ENCODE results near the gene GPRC5C.

Gene GPRC5C

DNA sequence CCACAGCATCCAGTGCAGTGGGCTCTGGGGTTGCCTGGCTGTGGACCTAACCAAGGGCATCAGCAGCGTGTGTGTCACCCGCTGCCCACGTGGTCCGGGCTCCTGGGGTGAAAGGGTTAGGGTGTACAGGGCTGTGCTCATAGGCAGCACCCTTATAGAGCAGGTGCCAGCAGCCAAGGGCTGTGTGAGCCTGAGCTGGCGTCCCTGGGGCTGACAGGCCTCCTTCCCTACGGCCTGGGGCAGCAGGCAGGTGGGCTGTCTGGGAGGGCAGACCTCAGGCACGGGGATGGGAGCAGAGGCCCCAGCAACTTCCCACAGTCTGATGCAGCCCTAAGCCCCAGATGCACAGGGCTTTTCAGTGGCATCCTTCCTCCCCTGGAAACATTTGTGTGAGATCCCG lies 48.4 kb downstream of the GPRC5C start:
- Histone ChIP-seq H3K9me3 (ENCODE audit: insufficient read depth, low read length) (peaks cover 10% of the 10 kb centered on the region; the same call in 1 of the 2 replicates), H3K4me3 (ENCODE audit: low read length) (no peak overlapping the region), H2AFZ (ENCODE audit: low read depth, low read length) (no peak overlapping the region), H4K20me1 (ENCODE audit: insufficient read depth, low read length) (no peaks in the 10 kb centered on the region), H3K4me2 (ENCODE audit: low read length) (no peak overlapping the region), H3K27ac (ENCODE audit: low read length) (no peak overlapping the region), H3K27me3 (ENCODE audit: low read depth, low read length) (peaks cover 18% of the 10 kb centered on the region), H3K79me2 (ENCODE audit: low read length) (no peaks in the 10 kb centered on the region), H3K9ac (ENCODE audit: low read length) (no peak overlapping the region), H3K36me3 (replicated peaks; ENCODE audit: low read depth, low read length) (no peaks in the 10 kb centered on the region), H3K4me1 (ENCODE audit: low read length) (peaks cover 9% of the 10 kb centered on the region; the same call in 1 of the 2 replicates)
- TF ChIP-seq CTCF (IDR thresholded peaks at IDR 0.05; ENCODE audit: low read depth, low read length) = no peak
- no peak for TF ChIP-seq EZH2phosphoT487 (IDR thresholded peaks at IDR 0.05; ENCODE audit: low read depth)

DNA sequence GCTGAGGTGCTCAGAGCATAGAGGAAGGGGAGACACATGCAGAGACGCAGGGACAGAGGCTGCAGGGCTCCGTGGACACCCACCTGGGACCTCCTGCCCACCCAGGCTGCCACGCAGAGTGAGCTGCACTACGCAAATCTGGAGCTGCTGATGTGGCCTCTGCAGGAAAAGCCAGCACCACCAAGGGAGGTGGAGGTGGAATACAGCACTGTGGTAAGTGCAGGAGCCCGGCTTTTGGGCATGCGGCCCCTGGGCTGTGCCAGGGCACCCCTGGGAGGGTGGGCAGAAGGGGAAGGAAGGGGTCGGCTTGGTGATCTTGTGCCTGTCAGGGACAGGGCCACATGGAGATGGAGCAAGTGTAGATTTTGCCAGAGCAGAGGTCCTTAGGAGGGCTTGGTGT lies 49.7 kb downstream of the GPRC5C start:
- Histone ChIP-seq H3K27ac (ENCODE audit: low read length) (no peak overlapping the region), H3K4me1 (ENCODE audit: low read length) (peaks cover 9% of the 10 kb centered on the region; the same call in 1 of the 2 replicates), H2AFZ (ENCODE audit: low read depth, low read length) (no peak overlapping the region), H3K27me3 (ENCODE audit: low read depth, low read length) (peaks cover 29% of the 10 kb centered on the region), H3K4me2 (ENCODE audit: low read length) (no peak overlapping the region), H3K36me3 (replicated peaks; ENCODE audit: low read depth, low read length) (no peaks in the 10 kb centered on the region), H3K9me3 (ENCODE audit: insufficient read depth, low read length) (no peaks in the 10 kb centered on the region), H3K79me2 (ENCODE audit: low read length) (no peaks in the 10 kb centered on the region), H3K4me3 (ENCODE audit: low read length) (no peak overlapping the region), H4K20me1 (ENCODE audit: insufficient read depth, low read length) (no peaks in the 10 kb centered on the region), H3K9ac (ENCODE audit: low read length) (no peak overlapping the region)
- TF ChIP-seq EZH2phosphoT487 (IDR thresholded peaks at IDR 0.05; ENCODE audit: low read depth) (no peak), CTCF (IDR thresholded peaks at IDR 0.05; ENCODE audit: low read depth, low read length) (no peak)

DNA sequence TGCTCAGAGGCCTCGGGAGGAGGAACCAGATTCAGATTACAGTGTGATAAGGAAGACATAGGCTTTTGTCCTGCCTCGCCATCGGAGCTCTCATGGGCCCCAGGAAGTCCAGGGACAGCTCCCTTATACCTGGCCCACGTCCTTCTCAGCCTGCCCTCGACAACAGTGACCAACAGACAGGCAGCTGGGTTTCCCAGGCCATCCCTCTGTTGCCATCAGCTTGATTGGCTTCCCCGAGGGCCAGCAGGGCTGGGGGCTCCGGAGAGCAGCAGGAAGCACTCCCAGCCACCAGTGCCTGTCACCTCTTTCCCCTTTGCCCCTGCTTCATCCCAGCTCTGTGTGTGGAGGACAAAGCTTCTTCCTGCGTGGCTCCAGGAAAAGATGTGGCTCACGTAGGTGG lies 52.2 kb downstream of the GPRC5C start:
- no peak overlapping the region for H3K27ac ChIP-seq (ENCODE audit: low read length)
- no peaks in the 10 kb centered on the region for H3K79me2 ChIP-seq (ENCODE audit: low read length)
- no peaks in the 10 kb centered on the region for H3K9me3 ChIP-seq (ENCODE audit: insufficient read depth, low read length)
- no peak overlapping the region for H3K4me3 ChIP-seq (ENCODE audit: low read length)
- no peaks in the 10 kb centered on the region for H4K20me1 ChIP-seq (ENCODE audit: insufficient read depth, low read length)
- TF ChIP-seq EZH2phosphoT487 (IDR thresholded peaks at IDR 0.05; ENCODE audit: low read depth) = no peak
- TF ChIP-seq CTCF (IDR thresholded peaks at IDR 0.05; ENCODE audit: low read depth, low read length) = no peak
- H3K4me1 ChIP-seq (ENCODE audit: low read length) = peaks cover 1% of the 10 kb centered on the region; the same call in 1 of the 2 replicates
- H3K36me3 ChIP-seq (replicated peaks; ENCODE audit: low read depth, low read length) = no peaks in the 10 kb centered on the region
- H2AFZ ChIP-seq (ENCODE audit: low read depth, low read length) = no peak overlapping the region
- no peak overlapping the region for H3K4me2 ChIP-seq (ENCODE audit: low read length)
- H3K27me3 ChIP-seq (ENCODE audit: low read depth, low read length) = peaks cover 26% of the 10 kb centered on the region
- H3K9ac ChIP-seq (ENCODE audit: low read length) = no peak overlapping the region

DNA sequence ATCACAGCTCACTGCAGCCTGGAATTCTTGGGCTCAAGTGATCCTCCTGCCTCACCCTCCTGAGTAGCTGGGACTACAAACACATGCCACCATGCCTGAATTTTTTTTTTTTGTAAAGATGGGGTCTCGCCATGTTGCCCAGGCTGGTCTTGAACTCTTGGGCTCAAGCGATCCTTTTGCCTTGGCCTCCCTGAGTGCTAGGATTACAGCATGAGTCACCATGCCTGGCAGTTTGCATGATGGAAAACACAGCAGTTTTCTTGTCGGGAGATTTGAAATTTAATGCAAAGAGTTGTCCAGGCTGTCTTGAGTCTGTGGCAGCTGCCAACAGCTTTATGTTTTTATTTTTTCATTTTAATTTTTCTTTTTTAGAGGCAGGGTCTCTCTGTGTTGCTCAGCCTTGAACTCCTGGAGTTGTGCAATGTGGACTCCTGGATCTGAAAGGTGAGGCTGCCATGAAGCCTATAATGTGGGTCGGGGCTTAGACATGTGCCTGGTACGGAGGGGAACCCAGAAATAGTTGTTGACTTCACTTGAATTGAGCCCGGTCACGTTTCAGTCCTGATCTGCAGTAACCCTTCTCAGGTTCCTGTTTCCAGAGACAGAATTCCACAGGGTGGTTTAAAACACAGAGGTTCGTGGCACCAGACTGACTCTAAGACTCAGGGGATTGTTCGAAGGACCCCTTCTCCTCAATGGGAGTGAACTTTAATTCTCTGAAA lies 53.3 kb downstream of the GPRC5C start:
- H3K36me3 ChIP-seq (replicated peaks; ENCODE audit: low read depth, low read length) = no peaks in the 10 kb centered on the region
- H3K27ac ChIP-seq (ENCODE audit: low read length) = no peak overlapping the region
- H3K27me3 ChIP-seq (ENCODE audit: low read depth, low read length) = peaks cover 26% of the 10 kb centered on the region
- no peaks in the 10 kb centered on the region for H3K9me3 ChIP-seq (ENCODE audit: insufficient read depth, low read length)
- TF ChIP-seq CTCF (IDR thresholded peaks at IDR 0.05; ENCODE audit: low read depth, low read length) = no peak
- no peaks in the 10 kb centered on the region for H3K79me2 ChIP-seq (ENCODE audit: low read length)
- H3K9ac ChIP-seq (ENCODE audit: low read length) = no peak overlapping the region
- no peak overlapping the region for H3K4me3 ChIP-seq (ENCODE audit: low read length)
- no peak overlapping the region for H2AFZ ChIP-seq (ENCODE audit: low read depth, low read length)
- no peak overlapping the region for H3K4me2 ChIP-seq (ENCODE audit: low read length)
- H4K20me1 ChIP-seq (ENCODE audit: insufficient read depth, low read length) = no peaks in the 10 kb centered on the region
- H3K4me1 ChIP-seq (ENCODE audit: low read length) = no peaks in the 10 kb centered on the region

Measured in OCI-LY3 (cell line).